SK-N-MC (cell line): ENCODE results near the gene TMEM131L.
A peak's percentile ranks its signal among the peaks of the same experiment; 100 is the strongest.

Experiments used
- DNase-seq: peaks from one replicate; pipeline ENCODE4 v3.0.0-alpha.2; 2011; ENCODE audit warnings: low read depth, low spot score
- H3K27ac ChIP-seq: fragments of 200-600 bp; sonication (generic); 2 replicates; pipeline ENCODE4 v1.5.1; 2016; ENCODE audit warnings: mixed run types
- H3K36me3 ChIP-seq: fragments of 200-600 bp; sonication (generic); 2 replicates; pipeline ENCODE4 v1.6.1; 2017; ENCODE audit warnings: antibody characterized with exemption, low read length, mixed read lengths; ENCODE audit not compliant: insufficient read depth
- H3K4me3 ChIP-seq: fragments of 200-600 bp; sonication (generic); 2 replicates; pipeline ENCODE4 v1.5.1; 2016
- H3K9ac ChIP-seq: fragments of 200-600 bp; sonication (generic); 2 replicates; pipeline ENCODE4 v1.8.0; 2017; ENCODE audit warnings: mixed run types, mixed read lengths; ENCODE audit not compliant: insufficient read length
- H3K9me3 ChIP-seq: fragments of 200-600 bp; sonication (generic); 2 replicates; pipeline ENCODE4 v1.6.1; 2017; ENCODE audit warnings: low read depth, mild to moderate bottlenecking, antibody characterized with exemption, low read length, moderate library complexity, mixed read lengths
- EZH2 ChIP-seq: fragments of 200-600 bp; sonication (generic); IDR thresholded peaks from one replicate; pipeline ENCODE4 v1.6.1; 2017; ENCODE audit warnings: antibody characterized with exemption
- FOXP2 ChIP-seq: optimal IDR thresholded peaks from 2 replicates; pipeline ENCODE3; 2011; ENCODE audit warnings: mild to moderate bottlenecking, moderate library complexity; ENCODE audit not compliant: insufficient read depth; ENCODE audit errors: extremely low read length, control extremely low read depth
- POLR2AphosphoS5 ChIP-seq: IDR thresholded peaks from 2 replicates; pipeline ENCODE4 v1.6.1; 2012; ENCODE audit warnings: mild to moderate bottlenecking, low read depth, low read length, borderline replicate concordance

The TMEM131L gene

GRCh38 chr4:153532636-153533035 is 66.5 kb downstream of the TMEM131L start:
- H3K4me3 ChIP-seq: no peak overlapping the region
- H3K9ac ChIP-seq: no peak overlapping the region
- TF ChIP-seq POLR2AphosphoS5 (no peak), FOXP2 (no peak), EZH2 (no peak)
- no peaks in the 10 kb centered on the region for H3K36me3 ChIP-seq
- no peak for DNase-seq
- no peaks in the 10 kb centered on the region for H3K9me3 ChIP-seq
- H3K27ac ChIP-seq: no peak overlapping the region

DNA sequence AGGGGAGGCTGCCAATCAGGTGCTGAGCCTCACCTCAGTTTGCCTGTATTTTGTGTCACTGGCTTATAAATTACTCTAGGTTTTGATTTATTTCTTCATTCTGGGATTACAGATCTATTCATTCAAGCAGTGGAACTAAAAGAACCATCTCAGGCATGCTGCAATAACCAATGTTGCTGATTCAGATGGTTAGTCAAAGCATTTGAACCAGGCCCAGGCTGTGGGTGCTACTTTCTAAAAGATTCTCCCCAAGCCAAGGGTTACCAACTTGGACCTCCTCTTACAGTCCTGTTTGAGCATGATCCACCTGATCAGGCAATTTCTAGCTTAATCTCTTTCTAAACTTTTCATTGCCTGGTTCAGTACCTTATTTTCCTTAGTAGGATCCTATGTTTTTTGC is 67.2 kb downstream of the TMEM131L start:
- TF ChIP-seq FOXP2 (no peak), POLR2AphosphoS5 (no peak), EZH2 (no peak)
- no peak overlapping the region for H3K27ac ChIP-seq
- no peak overlapping the region for H3K9ac ChIP-seq
- no peaks in the 10 kb centered on the region for H3K9me3 ChIP-seq
- DNase-seq: no peak
- H3K36me3 ChIP-seq: no peaks in the 10 kb centered on the region
- H3K4me3 ChIP-seq: no peak overlapping the region

GRCh38 chr4:153534792-153535629 is 68.9 kb downstream of the TMEM131L start:
- TF ChIP-seq EZH2: no peak
- no peak for TF ChIP-seq POLR2AphosphoS5
- no peak for TF ChIP-seq FOXP2
- Histone ChIP-seq H3K27ac (no peak overlapping the region), H3K9me3 (no peaks in the 10 kb centered on the region), H3K4me3 (no peak overlapping the region), H3K36me3 (no peaks in the 10 kb centered on the region), H3K9ac (no peak overlapping the region)
- DNase-seq: no peak

GRCh38 chr4:153535772-153536513 is 69.8 kb downstream of the TMEM131L start:
- no peak overlapping the region for H3K4me3 ChIP-seq
- no peak for DNase-seq
- H3K9me3 ChIP-seq: no peaks in the 10 kb centered on the region
- H3K27ac ChIP-seq: no peak overlapping the region
- TF ChIP-seq FOXP2: no peak
- TF ChIP-seq POLR2AphosphoS5: no peak
- no peak for TF ChIP-seq EZH2
- H3K9ac ChIP-seq: no peak overlapping the region
- no peaks in the 10 kb centered on the region for H3K36me3 ChIP-seq

DNA sequence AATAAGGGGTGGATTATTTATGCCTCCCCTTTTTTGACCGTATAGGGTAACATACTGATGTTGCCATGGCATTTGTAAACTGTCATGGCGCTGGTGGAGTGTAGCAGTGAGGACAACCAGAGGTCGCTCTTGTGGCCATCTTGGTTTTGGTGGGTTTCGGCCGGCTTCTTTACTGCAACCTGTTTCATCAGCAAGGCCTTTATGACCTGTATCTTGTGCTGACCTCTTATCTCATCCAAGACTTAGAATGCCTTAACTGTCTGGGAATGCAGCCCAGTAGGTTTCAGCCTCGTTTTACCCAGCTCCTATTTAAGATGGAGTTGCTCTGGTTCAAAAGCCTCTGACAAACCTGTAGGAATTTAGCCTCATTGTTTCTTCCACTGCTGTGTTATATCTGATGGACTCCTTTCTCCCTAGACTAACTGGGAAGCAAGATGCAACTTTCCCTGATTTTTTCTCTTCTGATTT is 71.4 kb downstream of the TMEM131L start:
- TF ChIP-seq POLR2AphosphoS5: no peak
- TF ChIP-seq FOXP2: no peak
- TF ChIP-seq EZH2: no peak

DNA sequence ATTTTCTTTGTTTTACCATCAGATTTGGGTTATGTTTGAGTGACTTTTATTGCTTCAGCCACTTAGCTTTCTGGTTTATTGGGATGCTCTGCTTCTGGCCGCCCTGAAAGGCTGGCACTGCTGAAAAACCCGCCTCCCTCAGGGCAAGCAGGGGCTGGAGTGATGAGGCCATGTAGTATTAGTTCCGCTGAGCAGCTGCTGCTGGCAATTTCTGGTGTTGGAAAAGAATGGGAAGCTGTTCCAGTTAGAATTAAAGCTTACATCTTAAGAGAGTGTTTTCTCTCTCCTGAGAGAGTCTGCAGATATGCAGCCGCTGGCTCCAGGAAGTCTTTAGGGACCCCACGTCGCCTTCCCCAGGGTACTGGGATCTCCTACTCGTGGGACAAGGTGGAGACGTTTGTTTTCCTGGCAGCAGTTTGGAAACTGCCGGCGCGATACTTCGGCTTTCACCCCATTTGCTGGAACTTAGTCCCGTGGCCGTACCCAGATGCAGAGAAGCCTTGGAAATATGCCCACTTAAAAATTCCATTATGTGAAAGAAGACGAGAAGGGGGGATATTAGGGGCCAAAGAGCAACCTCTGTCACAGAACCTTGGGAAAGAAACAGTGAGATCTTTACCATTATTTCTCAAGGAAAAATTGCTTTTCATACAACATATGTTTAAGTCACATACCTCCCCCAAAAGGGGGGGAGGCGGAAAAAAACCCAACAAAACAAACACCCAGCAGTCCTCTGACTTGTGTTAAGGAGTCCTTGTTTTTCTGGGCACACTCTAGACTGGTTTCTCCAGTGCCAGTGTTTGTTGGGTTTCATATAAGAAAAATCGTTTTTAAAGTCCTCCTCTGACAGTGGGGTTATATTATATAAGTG is 72.6 kb downstream of the TMEM131L start:
- H3K4me3 ChIP-seq: peak overlapping the region; percentile 69
- TF ChIP-seq EZH2 (no peak), FOXP2 (no peak), POLR2AphosphoS5 (no peak)
- H3K27ac ChIP-seq: peak overlapping the region; percentile 69; the same call in 1 of the 2 replicates
- no peaks in the 10 kb centered on the region for H3K36me3 ChIP-seq
- no peak for DNase-seq
- no peak overlapping the region for H3K9ac ChIP-seq
- no peaks in the 10 kb centered on the region for H3K9me3 ChIP-seq

More for the DNA sequence above, 71.4 kb downstream of the TMEM131L start:
- Histone ChIP-seq H3K27ac (no peak overlapping the region), H3K4me3 (no peak overlapping the region), H3K9me3 (no peaks in the 10 kb centered on the region), H3K9ac (no peak overlapping the region), H3K36me3 (no peaks in the 10 kb centered on the region)
- no peak for DNase-seq

- TF ChIP-seq FOXP2: no peak
- TF ChIP-seq EZH2: no peak
- TF ChIP-seq POLR2AphosphoS5: no peak
- Histone ChIP-seq H3K36me3 (no peaks in the 10 kb centered on the region), H3K27ac (peak overlapping the region; percentile 69; the same call in 1 of the 2 replicates), H3K9ac (no peak overlapping the region), H3K9me3 (no peaks in the 10 kb centered on the region), H3K4me3 (peak overlapping the region; percentile 69)
- no peak for DNase-seq
Observed at GRCh38 chr4:153539422-153539821, 73.3 kb downstream of the TMEM131L start.
